Measurements from ENCODE around the gene EXOC6B.

The EXOC6B gene

GRCh38 chr2:72744049-72744448 lies 81.8 kb downstream of the EXOC6B start:
- H3K4me3 ChIP-seq (ENCODE audit: low read length, poor library complexity, severe bottlenecking) = no peak overlapping the region
- H3K9me2 ChIP-seq (replicated peaks; ENCODE audit: low read depth, low read length) = no peaks in the 10 kb centered on the region
- H3K4me1 ChIP-seq (ENCODE audit: insufficient read depth, low read length, poor library complexity, severe bottlenecking) = no peaks in the 10 kb centered on the region
- no peaks in the 10 kb centered on the region for H4K20me1 ChIP-seq (ENCODE audit: insufficient read depth, low read length, poor library complexity, severe bottlenecking)
- H3F3A ChIP-seq (ENCODE audit: low read depth) = no peaks in the 10 kb centered on the region
- no peak overlapping the region for H3K4me2 ChIP-seq (ENCODE audit: low read depth, low read length, poor library complexity, severe bottlenecking)
- H3K9ac ChIP-seq (ENCODE audit: low read depth, low read length, poor library complexity, severe bottlenecking) = no peak overlapping the region
- no peak overlapping the region for H2AFZ ChIP-seq (ENCODE audit: low read length)
- H3K9me3 ChIP-seq (ENCODE audit: insufficient read depth, low read depth, low read length) = no peaks in the 10 kb centered on the region
- no peaks in the 10 kb centered on the region for H3K79me2 ChIP-seq (ENCODE audit: insufficient read depth, low read length)
- H3K36me3 ChIP-seq (ENCODE audit: insufficient read depth, low read length) = no peaks in the 10 kb centered on the region
- H3K27me3 ChIP-seq (ENCODE audit: insufficient read depth, low read length, poor library complexity, severe bottlenecking) = no peaks in the 10 kb centered on the region
- no peak for TF ChIP-seq EZH2phosphoT487 (IDR thresholded peaks at IDR 0.05; ENCODE audit: borderline replicate concordance)
- TF ChIP-seq CTCF (conservative IDR thresholded peaks at IDR 0.05; ENCODE audit: low read length) = no peak

- no peak for TF ChIP-seq CTCF (conservative IDR thresholded peaks at IDR 0.05; ENCODE audit: low read length)
- Histone ChIP-seq H4K20me1 (ENCODE audit: insufficient read depth, low read length, poor library complexity, severe bottlenecking) (no peaks in the 10 kb centered on the region), H2AFZ (ENCODE audit: low read length) (no peak overlapping the region), H3K79me2 (ENCODE audit: insufficient read depth, low read length) (no peaks in the 10 kb centered on the region), H3F3A (ENCODE audit: low read depth) (no peaks in the 10 kb centered on the region), H3K4me3 (ENCODE audit: low read length, poor library complexity, severe bottlenecking) (no peak overlapping the region), H3K9me3 (ENCODE audit: insufficient read depth, low read depth, low read length) (no peaks in the 10 kb centered on the region), H3K27me3 (ENCODE audit: insufficient read depth, low read length, poor library complexity, severe bottlenecking) (no peaks in the 10 kb centered on the region), H3K9me2 (replicated peaks; ENCODE audit: low read depth, low read length) (no peaks in the 10 kb centered on the region), H3K4me1 (ENCODE audit: insufficient read depth, low read length, poor library complexity, severe bottlenecking) (no peaks in the 10 kb centered on the region), H3K36me3 (ENCODE audit: insufficient read depth, low read length) (no peaks in the 10 kb centered on the region), H3K9ac (ENCODE audit: low read depth, low read length, poor library complexity, severe bottlenecking) (no peak overlapping the region), H3K4me2 (ENCODE audit: low read depth, low read length, poor library complexity, severe bottlenecking) (no peak overlapping the region)
Observed at GRCh38 chr2:72743481-72743880, 82.4 kb downstream of the EXOC6B start.

- Histone ChIP-seq H3K27me3 (ENCODE audit: insufficient read depth, low read length, poor library complexity, severe bottlenecking) (no peaks in the 10 kb centered on the region), H3K79me2 (ENCODE audit: insufficient read depth, low read length) (no peaks in the 10 kb centered on the region), H3K4me3 (ENCODE audit: low read length, poor library complexity, severe bottlenecking) (no peak overlapping the region), H3K9me2 (replicated peaks; ENCODE audit: low read depth, low read length) (no peaks in the 10 kb centered on the region), H2AFZ (ENCODE audit: low read length) (no peak overlapping the region), H3K9me3 (ENCODE audit: insufficient read depth, low read depth, low read length) (no peaks in the 10 kb centered on the region), H3K9ac (ENCODE audit: low read depth, low read length, poor library complexity, severe bottlenecking) (no peak overlapping the region), H3F3A (ENCODE audit: low read depth) (no peaks in the 10 kb centered on the region), H4K20me1 (ENCODE audit: insufficient read depth, low read length, poor library complexity, severe bottlenecking) (no peaks in the 10 kb centered on the region), H3K4me2 (ENCODE audit: low read depth, low read length, poor library complexity, severe bottlenecking) (no peak overlapping the region), H3K36me3 (ENCODE audit: insufficient read depth, low read length) (no peaks in the 10 kb centered on the region), H3K4me1 (ENCODE audit: insufficient read depth, low read length, poor library complexity, severe bottlenecking) (no peaks in the 10 kb centered on the region)
- TF ChIP-seq CTCF (conservative IDR thresholded peaks at IDR 0.05; ENCODE audit: low read length) = no peak
Observed at GRCh38 chr2:72738096-72738495, 87.7 kb downstream of the EXOC6B start.
